Activated CD8-positive, alpha-beta memory T cell treated with anti-CD3 and anti-CD28 coated beads for 48 hours (primary cell): Measurements from ENCODE around the gene FHIP1A.

ENCODE experiments used
- DNase-seq, 3 experiments: peaks; one replicate each; pipeline ENCODE4 v3.0.0-alpha.2; 2020; ENCODE audit warnings: low read depth in 2 of 3, low spot score in 2 of 3

The FHIP1A gene

GRCh38 chr4:151455212-151455611 is 46.2 kb downstream of the FHIP1A start:
- DNase-seq = no peak

- no peak for DNase-seq
Observed at GRCh38 chr4:151458148-151458547, 49.2 kb downstream of the FHIP1A start.
